ENCODE data around the gene TMEM219. TPM values are rescaled to one million over a fixed set of nuclear protein-coding genes. Genes with fewer than 3 reads are reported as not detected.

TMEM219 gene
- total and polyA plus RNA-seq, 2 donors (not counting 1 experiment from before 2014, with no cell fraction given): 79.4 to 100 TPM

DNA sequence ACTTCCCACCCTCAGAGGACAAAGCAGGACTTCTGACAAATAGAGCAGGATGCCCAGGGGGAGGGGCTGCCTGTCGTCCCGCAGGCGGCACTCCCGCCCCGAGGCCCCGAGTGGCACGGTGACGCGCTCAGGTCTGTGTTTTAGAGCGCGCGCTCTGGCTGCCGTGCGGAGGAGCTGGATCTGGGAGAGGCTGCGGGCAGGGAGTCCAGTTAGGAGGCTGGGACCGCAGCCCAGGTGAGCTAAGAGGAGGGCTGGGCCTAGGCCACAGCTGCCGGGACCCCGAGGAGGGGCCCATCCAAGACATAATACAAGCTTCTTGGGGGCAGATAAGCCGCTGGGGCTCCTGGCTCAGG lies 42.5 kb downstream of the TMEM219 start:
- Histone ChIP-seq H3K9ac (ENCODE audit: insufficient read depth, low read length) (no peak overlapping the region), H3K36me3 (ENCODE audit: control insufficient read depth, insufficient read depth, low read length) (peaks cover 10% of the 10 kb centered on the region), H3K79me2 (ENCODE audit: control insufficient read depth, insufficient read depth, low read length) (no peaks in the 10 kb centered on the region), H3K4me3 (replicated peaks in 1 of 4; ENCODE audit: control extremely low read depth in 1 of 4, insufficient read depth in 1 of 4, low read depth in 3 of 4, low read length in 4 of 4) (no peak overlapping the region), H3K4me2 (ENCODE audit: extremely low read depth, insufficient read depth, low read length) (no peak overlapping the region), H3K4me1 (ENCODE audit: control insufficient read depth, extremely low read depth, insufficient read depth, low read length) (no peaks in the 10 kb centered on the region), H2AFZ (ENCODE audit: low read length) (no peak overlapping the region), H4K20me1 (ENCODE audit: control insufficient read depth, extremely low read depth, insufficient read depth, low read length) (no peaks in the 10 kb centered on the region), H3K27ac (ENCODE audit: insufficient read depth, low read length) (no peak overlapping the region), H3K27me3 (ENCODE audit: control insufficient read depth, insufficient read depth, low read length) (no peaks in the 10 kb centered on the region), H3K9me3 (ENCODE audit: control insufficient read depth, insufficient read depth, low read depth, low read length) (no peaks in the 10 kb centered on the region)
- no peak for TF ChIP-seq EZH2 (IDR thresholded peaks at IDR 0.05; ENCODE audit: low read length, missing control alignments)
- TF ChIP-seq, protein P1, sequence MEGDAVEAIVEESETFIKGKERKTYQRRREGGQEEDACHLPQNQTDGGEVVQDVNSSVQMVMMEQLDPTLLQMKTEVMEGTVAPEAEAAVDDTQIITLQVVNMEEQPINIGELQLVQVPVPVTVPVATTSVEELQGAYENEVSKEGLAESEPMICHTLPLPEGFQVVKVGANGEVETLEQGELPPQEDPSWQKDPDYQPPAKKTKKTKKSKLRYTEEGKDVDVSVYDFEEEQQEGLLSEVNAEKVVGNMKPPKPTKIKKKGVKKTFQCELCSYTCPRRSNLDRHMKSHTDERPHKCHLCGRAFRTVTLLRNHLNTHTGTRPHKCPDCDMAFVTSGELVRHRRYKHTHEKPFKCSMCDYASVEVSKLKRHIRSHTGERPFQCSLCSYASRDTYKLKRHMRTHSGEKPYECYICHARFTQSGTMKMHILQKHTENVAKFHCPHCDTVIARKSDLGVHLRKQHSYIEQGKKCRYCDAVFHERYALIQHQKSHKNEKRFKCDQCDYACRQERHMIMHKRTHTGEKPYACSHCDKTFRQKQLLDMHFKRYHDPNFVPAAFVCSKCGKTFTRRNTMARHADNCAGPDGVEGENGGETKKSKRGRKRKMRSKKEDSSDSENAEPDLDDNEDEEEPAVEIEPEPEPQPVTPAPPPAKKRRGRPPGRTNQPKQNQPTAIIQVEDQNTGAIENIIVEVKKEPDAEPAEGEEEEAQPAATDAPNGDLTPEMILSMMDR (conservative IDR thresholded peaks at IDR 0.05 in 1 of 2, IDR thresholded peaks at IDR 0.05 in 1 of 2; ENCODE audit: low read depth in 1 of 2, low read length in 2 of 2): no peak
- no peak for DNase-seq (ENCODE audit: low read depth in 2 of 2)

DNA sequence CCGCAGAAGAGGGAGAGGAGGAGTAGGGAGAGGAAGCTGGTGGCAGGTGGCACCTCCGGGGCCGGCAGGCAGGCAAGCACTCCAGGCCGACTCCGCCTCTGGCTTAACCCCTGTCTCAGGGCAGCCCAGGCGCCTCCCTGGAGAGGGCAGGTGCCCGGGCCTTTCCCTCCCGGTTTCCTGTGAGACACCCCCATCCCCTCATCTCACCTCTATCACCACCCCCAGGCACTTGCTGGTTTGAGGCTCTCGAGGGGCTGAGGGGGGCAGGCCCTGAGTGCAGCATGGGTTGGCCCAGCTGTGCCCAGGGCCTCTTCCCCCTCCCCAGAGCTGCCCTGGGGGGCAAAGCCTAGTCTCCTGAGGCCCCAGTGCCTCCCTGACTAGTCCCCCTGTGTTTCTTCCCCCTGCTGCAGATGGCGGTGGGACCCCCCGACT lies 42.9 kb downstream of the TMEM219 start:
- H3K36me3 ChIP-seq (ENCODE audit: control insufficient read depth, insufficient read depth, low read length): peaks cover 8% of the 10 kb centered on the region
- H3K9me3 ChIP-seq (ENCODE audit: control insufficient read depth, insufficient read depth, low read depth, low read length): no peaks in the 10 kb centered on the region
- H3K27ac ChIP-seq (ENCODE audit: insufficient read depth, low read length): no peak overlapping the region
- H2AFZ ChIP-seq (ENCODE audit: low read length): no peak overlapping the region
- no peak for TF ChIP-seq EZH2 (IDR thresholded peaks at IDR 0.05; ENCODE audit: low read length, missing control alignments)
- TF ChIP-seq, protein P1 (conservative IDR thresholded peaks at IDR 0.05 in 1 of 2, IDR thresholded peaks at IDR 0.05 in 1 of 2; ENCODE audit: low read depth in 1 of 2, low read length in 2 of 2): no peak
- no peak overlapping the region for H3K4me2 ChIP-seq (ENCODE audit: extremely low read depth, insufficient read depth, low read length)
- H3K79me2 ChIP-seq (ENCODE audit: control insufficient read depth, insufficient read depth, low read length): no peaks in the 10 kb centered on the region
- H3K27me3 ChIP-seq (ENCODE audit: control insufficient read depth, insufficient read depth, low read length): peaks cover under 1% of the 10 kb centered on the region
- no peaks in the 10 kb centered on the region for H3K4me1 ChIP-seq (ENCODE audit: control insufficient read depth, extremely low read depth, insufficient read depth, low read length)
- no peak overlapping the region for H3K4me3 ChIP-seq (replicated peaks in 1 of 4; ENCODE audit: control extremely low read depth in 1 of 4, insufficient read depth in 1 of 4, low read depth in 3 of 4, low read length in 4 of 4)
- H3K9ac ChIP-seq (ENCODE audit: insufficient read depth, low read length): no peak overlapping the region
- H4K20me1 ChIP-seq (ENCODE audit: control insufficient read depth, extremely low read depth, insufficient read depth, low read length): no peaks in the 10 kb centered on the region
- DNase-seq (ENCODE audit: low read depth in 2 of 2): no peak

DNA sequence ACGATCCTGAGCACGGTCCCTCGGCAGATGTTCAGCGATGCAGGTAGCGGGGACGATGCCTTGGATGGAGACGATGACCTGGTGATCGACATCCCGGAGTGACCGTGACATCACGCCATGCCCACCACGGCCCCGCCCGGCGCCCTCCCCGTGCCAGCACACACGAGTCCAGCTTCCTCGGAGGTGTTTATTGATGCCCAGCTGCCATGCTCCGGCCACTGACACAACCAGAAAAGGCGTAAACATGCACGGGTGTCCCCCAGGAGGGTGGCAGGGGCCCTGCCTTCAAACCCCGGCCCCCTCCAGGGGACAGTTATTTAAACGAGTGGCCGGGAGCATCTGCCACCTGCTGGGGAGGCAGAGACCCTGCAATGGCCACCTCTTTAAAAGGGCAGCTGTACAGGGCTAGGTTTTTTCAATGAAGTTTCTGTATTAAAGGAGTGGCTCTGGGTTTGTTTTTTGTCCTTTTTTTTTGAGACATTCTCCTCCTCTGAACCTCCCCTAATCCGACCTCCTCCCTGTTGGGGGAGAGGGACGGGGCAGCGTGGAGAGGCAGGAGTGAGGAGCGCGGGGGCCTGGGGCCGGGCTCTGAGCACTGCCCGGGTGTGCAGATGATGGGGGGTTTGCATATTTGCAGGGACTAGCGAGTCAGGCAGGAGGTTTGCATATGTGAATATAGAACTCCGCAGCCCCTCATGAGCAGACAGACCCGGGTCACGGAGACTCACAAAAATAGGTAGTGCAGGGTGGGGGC lies 43.6 kb downstream of the TMEM219 start:
- H3K4me1 ChIP-seq (ENCODE audit: control insufficient read depth, extremely low read depth, insufficient read depth, low read length): no peaks in the 10 kb centered on the region
- H3K36me3 ChIP-seq (ENCODE audit: control insufficient read depth, insufficient read depth, low read length): peaks cover 8% of the 10 kb centered on the region
- H4K20me1 ChIP-seq (ENCODE audit: control insufficient read depth, extremely low read depth, insufficient read depth, low read length): no peaks in the 10 kb centered on the region
- H3K27me3 ChIP-seq (ENCODE audit: control insufficient read depth, insufficient read depth, low read length): peaks cover 7% of the 10 kb centered on the region
- no peak overlapping the region for H3K9ac ChIP-seq (ENCODE audit: insufficient read depth, low read length)
- H2AFZ ChIP-seq (ENCODE audit: low read length): no peak overlapping the region
- no peak overlapping the region for H3K4me2 ChIP-seq (ENCODE audit: extremely low read depth, insufficient read depth, low read length)
- H3K79me2 ChIP-seq (ENCODE audit: control insufficient read depth, insufficient read depth, low read length): no peaks in the 10 kb centered on the region
- no peak overlapping the region for H3K27ac ChIP-seq (ENCODE audit: insufficient read depth, low read length)
- no peaks in the 10 kb centered on the region for H3K9me3 ChIP-seq (ENCODE audit: control insufficient read depth, insufficient read depth, low read depth, low read length)
- no peak overlapping the region for H3K4me3 ChIP-seq (replicated peaks in 1 of 4; ENCODE audit: control extremely low read depth in 1 of 4, insufficient read depth in 1 of 4, low read depth in 3 of 4, low read length in 4 of 4)
- TF ChIP-seq, protein P1 (conservative IDR thresholded peaks at IDR 0.05 in 1 of 2, IDR thresholded peaks at IDR 0.05 in 1 of 2; ENCODE audit: low read depth in 1 of 2, low read length in 2 of 2): peak; percentile 77 to 83
- no peak for TF ChIP-seq EZH2 (IDR thresholded peaks at IDR 0.05; ENCODE audit: low read length, missing control alignments)
- DNase-seq (ENCODE audit: low read depth in 2 of 2): peak in 1 of 2 donors; percentile 45
